ENCODE results near the gene DHX15.

The DHX15 gene

DNA sequence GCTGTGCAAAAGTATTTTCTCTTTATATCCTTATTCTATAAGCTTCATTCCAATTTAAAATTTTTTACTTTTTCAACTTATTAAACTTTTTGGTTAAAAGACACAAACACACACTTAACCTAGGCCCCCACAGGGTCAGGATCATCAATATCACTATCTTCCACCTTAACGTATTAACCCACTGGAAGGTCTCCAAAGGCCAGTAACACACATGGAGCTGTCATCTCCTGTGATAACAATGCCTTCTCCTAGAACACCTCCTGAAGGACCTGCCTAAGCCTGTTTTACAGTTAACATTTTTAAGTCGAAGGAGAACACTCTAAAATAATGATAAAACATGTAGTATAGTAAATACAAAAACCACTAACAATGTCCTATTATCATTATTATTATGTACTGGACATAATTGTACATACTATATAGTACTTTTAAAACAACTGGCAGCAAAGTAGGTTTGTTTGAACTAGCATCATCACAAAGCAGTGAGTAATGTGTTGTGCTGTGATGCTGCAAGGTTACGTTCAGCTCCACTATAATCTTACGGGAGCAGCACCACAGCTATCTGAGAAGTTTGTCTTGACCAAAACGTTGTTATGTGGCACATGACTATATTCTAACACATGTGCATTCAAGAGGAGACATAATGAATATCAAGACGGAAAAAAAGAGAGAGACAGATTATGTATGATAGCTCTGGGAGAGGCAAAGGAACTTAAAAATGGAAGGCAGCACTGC is 33.7 kb downstream of the DHX15 start:
- Histone ChIP-seq H3K36me3 (peaks cover 33% of the 10 kb centered on the region), H3K27ac (no peak overlapping the region), H3K4me1 (ENCODE audit: control insufficient read depth in 1 of 2, insufficient read depth in 1 of 2, low read depth in 1 of 2, low read length in 1 of 2) (peaks cover 0 to 8% of the 10 kb centered on the region in 2 experiments), H3K27me3 (no peaks in the 10 kb centered on the region), H3K4me3 (ENCODE audit: low read depth in 1 of 2, low read length in 1 of 2) (no peak overlapping the region), H3K9me3 (no peaks in the 10 kb centered on the region)
- TF ChIP-seq CTCF (IDR thresholded peaks at IDR 0.05) = no peak

DNA sequence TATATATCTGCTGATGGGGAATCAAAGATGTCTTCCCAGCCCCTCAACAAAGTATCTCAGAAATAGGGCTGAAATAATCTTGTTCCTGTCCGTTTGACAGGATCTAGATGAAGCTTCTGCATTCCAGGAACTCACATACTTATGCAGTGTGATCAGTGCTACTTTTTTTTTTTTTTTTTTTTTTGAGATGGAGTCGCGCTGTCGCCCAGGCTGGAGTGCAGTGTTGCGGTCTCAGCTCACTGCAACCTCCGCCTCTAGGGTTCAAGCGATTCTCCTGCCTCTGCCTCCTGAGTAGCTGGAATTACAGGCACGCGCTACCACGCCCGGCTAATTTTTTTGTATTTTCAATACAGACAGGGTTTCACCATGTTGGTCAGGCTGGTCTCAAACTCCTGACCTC is 36.4 kb downstream of the DHX15 start:
- Histone ChIP-seq H3K9me3 (no peaks in the 10 kb centered on the region), H3K36me3 (peaks cover 13% of the 10 kb centered on the region), H3K27me3 (no peaks in the 10 kb centered on the region)

DNA sequence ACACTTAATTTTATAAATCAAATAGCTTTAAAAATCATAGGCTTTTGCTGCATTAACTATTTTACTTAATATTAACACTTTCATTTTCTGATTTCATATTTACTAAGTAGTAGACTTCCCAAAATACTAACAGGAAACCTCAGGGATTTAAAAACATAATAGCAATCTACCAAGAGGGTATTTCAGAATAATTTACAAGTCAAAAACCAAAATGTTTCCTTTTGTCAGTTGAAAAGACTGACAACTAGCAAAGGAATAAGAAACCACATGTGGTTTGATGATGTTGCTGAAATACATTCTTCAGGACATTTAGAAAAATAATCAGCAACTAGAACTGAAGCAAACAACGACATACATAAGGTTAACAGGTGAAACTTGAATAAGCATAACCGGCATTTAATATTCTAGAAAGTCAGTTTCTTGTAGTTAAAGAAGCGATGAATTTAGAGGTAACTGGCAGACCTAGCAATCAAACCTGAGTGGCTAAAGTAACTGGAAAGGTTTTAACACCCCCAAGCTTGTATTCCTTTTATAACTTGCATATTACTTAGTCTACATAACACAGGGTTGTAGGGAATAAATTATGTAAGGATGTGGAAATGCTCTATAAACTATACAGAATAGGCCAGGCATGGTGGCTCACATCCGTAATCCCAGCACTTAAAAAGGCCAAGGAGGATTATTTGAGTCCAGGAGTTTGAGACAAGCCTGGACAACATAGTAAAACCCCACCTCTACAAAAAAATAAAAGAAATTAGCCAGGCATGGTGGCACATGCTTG is 40.0 kb downstream of the DHX15 start:
- Histone ChIP-seq H3K9me3 (no peaks in the 10 kb centered on the region), H3K4me3 (ENCODE audit: low read depth in 1 of 2, low read length in 1 of 2) (no peak overlapping the region), H3K27me3 (no peaks in the 10 kb centered on the region), H3K27ac (peak overlapping the region; percentile 62), H3K4me1 (ENCODE audit: control insufficient read depth in 1 of 2, insufficient read depth in 1 of 2, low read depth in 1 of 2, low read length in 1 of 2) (peaks cover 15 to 22% of the 10 kb centered on the region in 2 experiments), H3K36me3 (peaks cover 33% of the 10 kb centered on the region)
- no peak for TF ChIP-seq CTCF (IDR thresholded peaks at IDR 0.05)

More for the DNA sequence above, 36.4 kb downstream of the DHX15 start:
- Histone ChIP-seq H3K4me3 (ENCODE audit: low read depth in 1 of 2, low read length in 1 of 2) (no peak overlapping the region), H3K4me1 (ENCODE audit: control insufficient read depth in 1 of 2, insufficient read depth in 1 of 2, low read depth in 1 of 2, low read length in 1 of 2) (peaks cover 13 to 25% of the 10 kb centered on the region in 2 experiments), H3K27ac (no peak overlapping the region)
- no peak for TF ChIP-seq CTCF (IDR thresholded peaks at IDR 0.05)

GRCh38 chr4:24537025-24537424 is 47.3 kb downstream of the DHX15 start:
- no peak overlapping the region for H3K27ac ChIP-seq
- H3K9me3 ChIP-seq = no peaks in the 10 kb centered on the region
- no peaks in the 10 kb centered on the region for H3K4me1 ChIP-seq (ENCODE audit: control insufficient read depth in 1 of 2, insufficient read depth in 1 of 2, low read depth in 1 of 2, low read length in 1 of 2)
- peaks cover 61% of the 10 kb centered on the region for H3K36me3 ChIP-seq
- no peak for TF ChIP-seq CTCF (IDR thresholded peaks at IDR 0.05)
- H3K27me3 ChIP-seq = no peaks in the 10 kb centered on the region
- H3K4me3 ChIP-seq (ENCODE audit: low read depth in 1 of 2, low read length in 1 of 2) = no peak overlapping the region

GRCh38 chr4:24535399-24535798 is 49.0 kb downstream of the DHX15 start:
- Histone ChIP-seq H3K27me3 (no peaks in the 10 kb centered on the region), H3K36me3 (peaks cover 62% of the 10 kb centered on the region), H3K27ac (no peak overlapping the region), H3K9me3 (no peaks in the 10 kb centered on the region), H3K4me1 (ENCODE audit: control insufficient read depth in 1 of 2, insufficient read depth in 1 of 2, low read depth in 1 of 2, low read length in 1 of 2) (no peaks in the 10 kb centered on the region), H3K4me3 (ENCODE audit: low read depth in 1 of 2, low read length in 1 of 2) (no peak overlapping the region)
- no peak for TF ChIP-seq CTCF (IDR thresholded peaks at IDR 0.05)

Measured in neutrophil (primary cell).